Naive thymus-derived CD8-positive, alpha-beta T cell (primary cell): ENCODE data around the gene ANKRD36. TPM values are rescaled to one million over a fixed set of nuclear protein-coding genes. Genes with fewer than 3 reads are reported as not detected.
"Not testable (repeated sequence)": the region's sequence is repeated elsewhere in the genome, so short reads cannot be mapped to it uniquely, and the experiment has no call there.

Experiments
- ATAC-seq, 2 donors: fragments of 150-1000 bp; cut with Tn5 transposase in 1 of 2; sonication (Bioruptor Pico), chemical (Tn5 transposase) in 1 of 2; 1 replicate in 1 of 2; 2 replicates in 1 of 2; pipeline ENCODE4 v1.10.0; 2021; ENCODE audit warnings: mild to moderate bottlenecking in 2 of 2, moderate library complexity in 2 of 2
- POLR2A ChIA-PET: fragments of 350-600 bp; sonication (Branson Sonifier 250); formaldehyde crosslinking; loops from one replicate; lab custom pipeline; 2021; ENCODE audit warnings: antibody characterized with exemption; lab: Charles Lee
- DNase-seq, 10 donors: peaks; one replicate each; pipeline versions ENCODE4 v3.0.0 to v3.0.0-alpha.2; 2020 to 2022
- H3K27ac Mint-ChIP-seq, 10 donors: one replicate each; pipeline ENCODE4 v1.8.0; 2020 to 2022; ENCODE audit warnings: mild to moderate bottlenecking in 10 of 10, mixed read lengths in 10 of 10, moderate library complexity in 4 of 10, inconsistent platforms in 1 of 10
- H3K27me3 Mint-ChIP-seq, 5 donors: one replicate each; pipeline ENCODE4 v1.8.0; 2021 to 2022; ENCODE audit warnings: mixed read lengths in 5 of 5
- H3K36me3 Mint-ChIP-seq, 3 donors: one replicate each; pipeline ENCODE4 v1.8.0; 2020 to 2022; ENCODE audit warnings: mixed read lengths in 3 of 3, mild to moderate bottlenecking in 2 of 3, inconsistent platforms in 1 of 3
- H3K4me1 Mint-ChIP-seq, 4 donors: one replicate each; pipeline ENCODE4 v1.8.0; 2021 to 2022; ENCODE audit warnings: mixed read lengths in 4 of 4
- H3K4me3 Mint-ChIP-seq, 10 donors: one replicate each; pipeline ENCODE4 v1.8.0; 2020 to 2022; ENCODE audit warnings: mild to moderate bottlenecking in 10 of 10, mixed read lengths in 10 of 10, moderate library complexity in 6 of 10, inconsistent platforms in 1 of 10
- H3K9me3 Mint-ChIP-seq, 9 donors: one replicate each; pipeline ENCODE4 v1.8.0; 2020 to 2022; ENCODE audit warnings: mixed read lengths in 9 of 9, mild to moderate bottlenecking in 3 of 9, inconsistent platforms in 1 of 9, moderate library complexity in 1 of 9
- polyA plus RNA-seq, 3 donors: library from polyadenylated mRNA; unstranded; fragments of 300-500 nt; fragmentation: Illumina TruSeq; gene quantifications; one replicate each; pipeline ENCODE4 v1.2.3, GENCODE V29; 2021
- total RNA-seq, 8 experiments: library from RNA in 2 of 8; stranded (reverse) in 2 of 8; gene quantifications; one replicate each; pipeline ENCODE4 v1.2.3 and lab custom pipeline; 2021 to 2026

ANKRD36 gene
- total RNA-seq (10 to 100 TPM; 47.2 to 50.3 TPM), polyA plus RNA-seq (1 to 10 TPM; 5.3 to 7.6 (median 5.8) TPM), total RNA-seq (lab: John Stamatoyannopoulos, UW) (51.3 to 240 (median 133) reads per million in 6 experiments)

DNA sequence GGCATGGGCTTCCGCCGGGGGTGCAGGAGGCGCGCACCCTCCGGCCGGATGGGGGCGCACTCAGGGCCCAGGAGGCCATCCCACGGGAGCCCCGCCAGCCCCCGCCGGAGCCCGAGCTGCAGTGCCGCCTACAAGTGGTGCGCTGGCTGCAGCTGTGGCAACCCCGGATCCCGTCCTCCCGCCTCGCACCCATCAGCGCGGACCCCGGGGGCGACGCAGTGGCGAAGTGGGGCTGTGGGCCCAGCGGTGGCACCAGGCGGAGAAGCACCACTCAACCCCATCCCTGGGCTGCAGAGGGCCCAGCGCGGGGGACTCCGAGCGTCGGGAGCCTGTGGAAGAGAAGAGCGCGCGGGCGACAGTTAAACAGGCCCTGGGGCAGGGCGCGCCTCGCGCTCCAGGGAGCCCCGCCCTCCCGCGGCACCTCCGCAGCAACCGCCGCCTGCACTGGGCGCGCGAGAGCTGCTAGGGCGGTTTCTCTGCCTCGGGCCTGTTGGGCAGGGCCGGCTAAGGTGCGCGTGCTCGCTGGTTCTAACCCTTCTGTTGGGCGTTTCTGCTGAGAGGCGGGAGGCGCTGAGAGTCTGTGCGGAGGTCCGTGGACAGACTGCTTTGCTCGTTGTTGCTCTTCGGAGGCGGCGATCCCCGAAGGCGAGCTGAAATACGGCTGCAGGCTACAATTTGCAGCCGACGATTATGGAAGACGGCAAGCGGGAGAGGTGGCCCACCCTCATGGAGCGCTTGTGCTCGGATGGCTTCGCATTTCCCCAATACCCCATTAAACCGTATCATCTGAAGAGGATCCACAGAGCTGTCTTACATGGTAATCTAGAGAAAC is at the start of gene ANKRD36:
ANKRD36 (plus strand) TSS at position 104 of the 832 bp plus-strand sequence; CDS start at position 691, 587 bp downstream.
- POLR2A ChIA-PET = interaction anchor here (0.6 to 2.4 kb wide), 9 partner anchors 150 to 722 kb away, joined by 3 to 29 read pairs (median 4); partner anchors contain the start of genes ANKRD39, ARID5A and CNNM3
- not testable (repeated sequence) for H3K4me1 Mint-ChIP-seq, H3K9me3 Mint-ChIP-seq, H3K36me3 Mint-ChIP-seq
- ATAC-seq = peak; percentile 88 to 89
- peaks cover 0 to 26% (median 7%) of the 10 kb centered on the region in 5 donors for H3K27me3 Mint-ChIP-seq
- DNase-seq = peak; percentile 72 to 91 (median 83)
- peak within 1 kb of the TSS; percentile 94 to 100 (median 99) for H3K27ac Mint-ChIP-seq
- peak within 1 kb of the TSS; percentile 95 to 99 (median 99) for H3K4me3 Mint-ChIP-seq

DNA sequence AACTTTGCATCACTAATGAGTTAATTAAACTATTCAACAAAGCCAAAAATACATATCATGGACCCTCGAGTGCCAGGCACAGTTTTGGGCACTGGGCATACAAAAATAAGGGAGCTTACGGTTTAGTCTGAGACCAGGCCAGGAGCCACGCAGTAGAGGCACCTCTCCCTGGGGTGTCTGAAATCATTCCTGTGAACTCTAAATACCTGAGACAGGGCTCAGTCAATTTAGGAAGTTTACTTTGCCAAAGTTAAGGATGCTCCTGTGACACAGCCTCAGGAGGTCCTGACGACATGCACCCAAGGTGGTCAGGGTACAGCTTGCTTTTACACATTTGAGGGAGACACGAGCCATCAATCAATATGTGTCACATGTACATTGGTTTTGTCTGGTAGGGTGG is 46.9 kb upstream of the ANKRD36 start:
- DNase-seq, H3K36me3 Mint-ChIP-seq, H3K27ac Mint-ChIP-seq, ATAC-seq, H3K4me3 Mint-ChIP-seq, POLR2A ChIA-PET, H3K9me3 Mint-ChIP-seq, H3K4me1 Mint-ChIP-seq: not testable (repeated sequence)
- peaks cover 7 to 17% (median 12%) of the 10 kb centered on the region in 5 donors for H3K27me3 Mint-ChIP-seq

DNA sequence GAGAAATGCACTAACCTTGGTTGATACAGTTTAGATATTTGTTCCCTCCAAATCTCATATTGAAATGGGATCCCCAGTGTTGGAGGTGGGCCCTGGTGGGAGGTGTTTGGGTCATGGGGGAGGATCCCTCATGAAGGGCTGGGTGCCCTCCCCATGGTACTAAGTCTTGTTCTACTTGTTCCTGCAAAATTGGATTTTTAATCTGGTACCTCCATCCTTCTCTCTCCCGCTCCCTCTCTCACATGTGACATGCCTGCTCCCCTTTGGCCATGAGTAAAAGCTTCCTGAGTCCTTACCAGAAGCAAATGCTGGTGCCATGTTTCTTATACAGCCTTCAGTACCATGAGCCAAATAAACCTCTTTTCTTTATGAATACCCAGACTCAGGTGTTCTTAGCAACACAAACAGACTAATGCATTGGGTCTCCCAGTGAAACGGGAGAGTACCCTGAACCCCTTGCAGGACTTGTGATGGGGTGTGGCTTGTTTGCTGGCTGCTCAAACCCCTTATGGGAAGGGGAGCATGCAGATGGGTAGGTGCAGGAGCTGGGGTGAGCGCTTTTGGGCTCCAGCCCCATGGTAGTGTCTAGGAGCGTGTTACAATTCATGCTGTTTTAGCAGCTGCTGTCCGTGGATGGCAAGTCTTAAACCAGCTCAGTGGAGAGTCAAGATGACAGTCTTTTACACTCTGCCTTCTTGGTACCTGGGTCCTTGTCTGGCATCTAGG is 45.5 kb upstream of the ANKRD36 start:
- no peak for DNase-seq
- Mint-ChIP-seq H3K4me1 (no peaks in the 10 kb centered on the region), H3K36me3 (no peaks in the 10 kb centered on the region), H3K9me3 (no peaks in the 10 kb centered on the region), H3K27ac (no peak overlapping the region), H3K27me3 (peaks cover 7 to 17% (median 12%) of the 10 kb centered on the region in 5 donors), H3K4me3 (no peak overlapping the region)
- no peak for ATAC-seq
- POLR2A ChIA-PET = no interaction called here

DNA sequence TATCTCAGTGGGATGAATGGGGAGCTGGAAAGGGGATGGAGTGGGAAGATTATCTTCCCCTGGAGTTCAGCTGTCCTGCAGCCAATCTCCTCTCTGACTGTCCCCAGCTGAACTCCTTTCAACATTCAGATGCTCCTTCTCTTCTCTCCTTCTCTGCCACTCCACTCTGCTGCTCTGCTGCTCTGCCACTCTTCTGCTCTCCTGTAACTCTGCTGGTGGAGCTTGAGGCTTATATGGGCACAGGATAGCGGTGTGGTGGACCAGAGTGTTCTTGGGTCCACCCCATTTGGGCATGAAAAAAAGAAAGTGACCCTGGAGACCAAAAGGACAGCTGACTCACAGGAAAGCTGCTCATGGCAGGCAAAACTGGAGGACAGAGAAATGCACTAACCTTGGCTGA is 44.9 kb upstream of the ANKRD36 start:
- POLR2A ChIA-PET = no interaction called here
- H3K4me1 Mint-ChIP-seq = no peaks in the 10 kb centered on the region
- H3K4me3 Mint-ChIP-seq = no peak overlapping the region
- ATAC-seq (no peak), DNase-seq (no peak)
- peaks cover 7 to 17% (median 12%) of the 10 kb centered on the region in 5 donors for H3K27me3 Mint-ChIP-seq
- H3K9me3 Mint-ChIP-seq = no peaks in the 10 kb centered on the region
- H3K36me3 Mint-ChIP-seq = no peaks in the 10 kb centered on the region
- H3K27ac Mint-ChIP-seq = no peak overlapping the region

DNA sequence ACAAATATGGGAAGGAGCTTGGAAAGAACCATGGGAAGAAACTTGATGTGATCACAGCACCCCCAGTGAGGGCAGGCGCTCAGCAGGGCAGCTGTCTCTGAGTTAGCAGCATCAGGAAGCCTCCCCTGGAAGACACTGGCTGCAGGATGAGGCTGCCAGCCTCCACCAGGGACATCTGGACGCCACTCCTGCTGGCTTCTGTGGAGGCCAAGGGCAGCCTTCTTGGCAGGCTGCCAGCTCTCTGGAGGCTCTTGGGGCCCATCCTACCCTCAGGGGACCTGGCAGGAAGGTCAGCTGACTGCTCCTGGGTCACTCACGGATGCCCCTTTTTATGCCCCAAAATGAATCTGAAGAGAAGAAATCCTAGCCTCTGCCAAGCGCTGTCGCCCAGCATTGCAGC is 44.2 kb upstream of the ANKRD36 start:
- H3K36me3 Mint-ChIP-seq, ATAC-seq, DNase-seq, POLR2A ChIA-PET, H3K9me3 Mint-ChIP-seq, H3K27ac Mint-ChIP-seq, H3K4me1 Mint-ChIP-seq, H3K4me3 Mint-ChIP-seq: not testable (repeated sequence)
- H3K27me3 Mint-ChIP-seq = peaks cover 7 to 17% (median 12%) of the 10 kb centered on the region in 5 donors

DNA sequence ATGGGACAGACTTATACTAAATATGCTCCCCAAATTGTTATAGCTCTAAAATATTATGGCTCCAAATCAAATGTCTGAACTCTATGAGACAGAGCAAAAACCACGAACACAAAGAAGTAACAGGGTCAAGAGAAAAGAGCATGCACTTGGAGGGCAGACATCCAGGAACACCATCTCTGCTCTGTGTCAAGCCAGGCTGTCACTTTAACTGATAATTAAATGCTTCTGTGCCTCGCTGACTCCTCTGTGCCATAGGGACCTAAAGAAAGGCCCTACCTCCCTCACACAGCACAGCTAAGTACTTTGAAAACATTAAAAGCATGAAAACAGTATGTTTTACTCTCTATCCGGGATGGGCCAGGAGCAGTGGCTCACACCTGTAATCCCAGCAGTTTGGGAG is 42.0 kb upstream of the ANKRD36 start:
- H3K36me3 Mint-ChIP-seq, H3K27ac Mint-ChIP-seq, H3K4me1 Mint-ChIP-seq, DNase-seq, H3K4me3 Mint-ChIP-seq, H3K9me3 Mint-ChIP-seq, ATAC-seq, POLR2A ChIA-PET: not testable (repeated sequence)
- peaks cover 7 to 17% (median 9%) of the 10 kb centered on the region in 5 donors for H3K27me3 Mint-ChIP-seq

DNA sequence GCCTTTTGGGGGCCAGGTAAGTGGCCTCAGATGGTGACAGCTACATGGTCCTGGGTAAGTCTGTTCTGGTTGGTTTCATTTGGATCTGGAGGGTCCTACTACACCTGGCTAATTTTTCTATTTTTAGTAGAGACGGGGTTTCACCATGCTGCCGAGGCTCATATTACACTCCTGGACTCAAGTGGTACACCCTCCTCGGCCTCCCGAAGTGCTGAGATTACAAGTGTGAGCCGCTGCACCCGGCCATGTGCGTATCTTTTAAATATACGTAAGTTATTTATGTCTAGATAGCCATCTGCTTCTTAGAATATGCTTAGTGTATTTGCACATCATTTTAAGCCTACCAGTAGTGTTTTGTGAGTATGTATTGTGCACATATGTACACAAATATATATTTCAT is 35.7 kb upstream of the ANKRD36 start:
- H3K36me3 Mint-ChIP-seq, H3K4me3 Mint-ChIP-seq, DNase-seq, H3K27me3 Mint-ChIP-seq, H3K4me1 Mint-ChIP-seq, H3K9me3 Mint-ChIP-seq, H3K27ac Mint-ChIP-seq, POLR2A ChIA-PET, ATAC-seq: not testable (repeated sequence)

DNA sequence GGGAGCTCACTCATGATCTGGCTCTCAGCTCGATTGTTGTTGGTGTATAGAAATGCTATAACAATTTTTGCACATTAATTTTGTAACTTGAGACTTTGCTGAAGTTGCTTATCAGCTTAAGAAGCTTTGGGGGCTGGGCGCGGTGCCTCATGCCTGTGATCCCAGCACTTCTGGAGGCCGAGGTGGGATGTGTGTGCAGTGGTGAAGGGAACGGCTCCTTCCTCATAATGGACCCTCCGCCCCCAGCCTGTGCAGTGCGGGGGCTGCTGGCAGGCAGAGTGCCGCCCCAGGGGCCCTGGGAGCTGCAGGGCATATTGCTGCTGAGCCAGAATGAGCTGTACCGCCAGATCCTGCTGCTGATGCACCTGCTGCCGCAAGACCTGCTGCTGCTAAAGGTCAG is 32.1 kb upstream of the ANKRD36 start:
- H3K27ac Mint-ChIP-seq, H3K36me3 Mint-ChIP-seq, H3K9me3 Mint-ChIP-seq, H3K4me1 Mint-ChIP-seq, H3K27me3 Mint-ChIP-seq, H3K4me3 Mint-ChIP-seq, POLR2A ChIA-PET, DNase-seq, ATAC-seq: not testable (repeated sequence)

DNA sequence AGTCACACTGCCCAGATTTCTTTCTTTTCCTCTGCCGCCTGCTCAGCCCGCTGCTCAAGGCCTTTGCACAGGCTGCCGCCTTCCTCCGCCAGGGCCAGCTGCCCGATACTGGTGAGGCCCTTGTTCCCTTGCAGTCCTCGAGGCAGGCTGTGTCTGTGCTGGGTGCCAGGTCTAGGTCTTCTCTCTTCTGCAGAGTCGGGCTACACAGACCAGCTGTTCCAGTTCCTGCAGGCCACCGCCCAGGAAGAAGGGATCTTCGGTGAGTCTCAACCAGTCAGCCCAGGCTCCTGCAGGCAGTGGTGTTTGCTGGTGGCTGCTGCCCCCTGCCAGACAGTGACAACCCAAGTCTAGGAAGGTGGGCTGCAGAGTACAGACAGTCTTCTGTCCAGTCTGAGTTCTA is 30.7 kb upstream of the ANKRD36 start:
- DNase-seq, H3K27me3 Mint-ChIP-seq, H3K36me3 Mint-ChIP-seq, H3K4me3 Mint-ChIP-seq, ATAC-seq, POLR2A ChIA-PET, H3K9me3 Mint-ChIP-seq, H3K4me1 Mint-ChIP-seq: not testable (repeated sequence)
- peak overlapping the region in 1 of 10 donors; percentile 53 for H3K27ac Mint-ChIP-seq

DNA sequence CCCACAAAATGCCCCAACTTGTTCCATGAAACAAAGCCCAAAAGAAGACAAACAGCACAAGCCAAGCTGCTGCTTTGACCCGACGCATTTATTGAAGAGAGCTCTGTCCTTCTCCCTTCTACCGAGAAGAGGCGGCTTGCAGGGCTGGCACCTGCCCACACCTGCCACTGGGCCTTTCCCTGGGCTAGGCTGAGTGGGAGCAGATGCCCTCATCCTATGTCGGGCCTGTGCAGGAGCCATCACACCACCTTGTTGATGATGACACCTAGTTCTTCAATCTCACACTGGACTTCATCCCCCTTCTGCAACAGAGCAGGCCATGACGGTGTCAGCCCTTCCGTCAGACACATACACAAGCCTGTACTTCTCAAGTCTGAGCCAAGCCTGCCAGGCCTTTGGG is 29.4 kb upstream of the ANKRD36 start:
- H3K4me3 Mint-ChIP-seq, POLR2A ChIA-PET, H3K4me1 Mint-ChIP-seq, H3K27ac Mint-ChIP-seq, H3K27me3 Mint-ChIP-seq, H3K9me3 Mint-ChIP-seq, ATAC-seq, DNase-seq: not testable (repeated sequence)
- peaks cover 5 to 14% (median 5%) of the 10 kb centered on the region in 3 donors for H3K36me3 Mint-ChIP-seq

DNA sequence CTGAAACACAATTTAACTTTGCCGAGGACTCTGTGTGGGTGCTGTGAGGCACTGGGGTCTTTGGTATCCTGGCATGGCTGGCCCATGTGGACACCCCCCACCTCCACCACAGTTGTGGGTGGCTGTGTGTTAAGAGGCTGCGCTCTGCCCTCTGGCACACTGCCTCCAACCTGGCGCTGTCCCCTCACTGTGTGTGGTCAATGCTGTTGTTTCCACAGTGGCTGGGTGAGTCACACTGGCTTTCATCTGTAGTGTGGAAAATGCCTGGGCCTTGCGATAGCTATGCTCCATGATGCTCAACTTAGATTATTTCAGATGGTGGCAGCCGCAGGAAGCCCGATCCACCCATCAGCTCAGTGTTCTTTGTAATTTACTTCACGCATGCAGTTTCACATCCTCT is 27.9 kb upstream of the ANKRD36 start:
- DNase-seq, POLR2A ChIA-PET, ATAC-seq, H3K27ac Mint-ChIP-seq, H3K27me3 Mint-ChIP-seq, H3K9me3 Mint-ChIP-seq, H3K4me3 Mint-ChIP-seq, H3K4me1 Mint-ChIP-seq: not testable (repeated sequence)
- peaks cover 5 to 19% (median 5%) of the 10 kb centered on the region in 3 donors for H3K36me3 Mint-ChIP-seq

DNA sequence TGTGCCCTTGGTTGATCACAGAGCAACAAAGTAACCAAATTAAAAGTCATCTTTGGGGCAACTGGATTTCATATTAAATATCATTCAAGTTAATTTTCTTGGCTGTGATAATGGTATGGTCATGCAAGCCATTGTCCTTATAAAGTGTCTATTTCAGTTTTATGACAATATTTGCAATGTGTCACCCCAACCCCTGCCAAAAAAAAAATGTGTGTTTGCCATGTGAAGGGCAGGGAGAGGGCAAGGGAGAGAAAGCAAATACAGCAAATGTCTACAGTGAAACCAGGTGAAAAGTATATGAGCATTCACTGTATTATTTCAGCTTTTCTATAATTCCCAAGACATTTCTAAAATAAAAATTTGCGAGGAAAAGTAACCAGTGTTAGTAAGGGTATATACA is 24.2 kb upstream of the ANKRD36 start:
- ATAC-seq, H3K4me3 Mint-ChIP-seq, DNase-seq, H3K4me1 Mint-ChIP-seq, H3K27me3 Mint-ChIP-seq, H3K27ac Mint-ChIP-seq, H3K9me3 Mint-ChIP-seq, POLR2A ChIA-PET: not testable (repeated sequence)
- peaks cover 4 to 23% (median 5%) of the 10 kb centered on the region in 3 donors for H3K36me3 Mint-ChIP-seq

DNA sequence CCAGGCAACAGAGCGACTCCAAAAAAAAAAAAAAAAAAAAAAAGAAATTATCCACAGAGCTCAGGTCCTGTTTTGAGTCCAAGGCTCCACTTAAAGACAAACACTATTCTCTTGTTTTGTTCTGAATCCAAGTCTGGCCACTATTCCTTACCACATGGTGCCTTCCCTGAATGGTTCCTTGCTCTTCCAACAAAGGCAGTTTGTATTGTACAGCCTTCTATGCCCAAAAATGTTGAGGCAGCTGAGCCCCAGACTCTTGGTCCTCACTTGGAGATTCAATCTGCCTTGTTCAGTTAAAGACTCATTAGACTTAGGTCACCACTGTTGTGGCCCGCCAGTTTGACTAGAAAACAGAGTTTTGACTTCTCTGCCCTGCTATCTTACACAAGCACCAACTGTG is 20.0 kb upstream of the ANKRD36 start:
- POLR2A ChIA-PET, H3K27me3 Mint-ChIP-seq, ATAC-seq, DNase-seq, H3K9me3 Mint-ChIP-seq: not testable (repeated sequence)
- H3K4me1 Mint-ChIP-seq = peaks cover 7 to 13% (median 10%) of the 10 kb centered on the region in 4 donors
- peaks cover 4 to 14% (median 5%) of the 10 kb centered on the region in 3 donors for H3K36me3 Mint-ChIP-seq
- H3K27ac Mint-ChIP-seq = peak overlapping the region in 4 of 10 donors; percentile 25 to 62 (median 32)
- peak overlapping the region in 2 of 10 donors; percentile 37 to 41 for H3K4me3 Mint-ChIP-seq
